Panc1 (cell line): ENCODE data around the gene NYAP1.
"Not testable (repeated sequence)": the region's sequence is repeated elsewhere in the genome, so short reads cannot be mapped to it uniquely, and the experiment has no call there.

Experiments
- REST ChIP-seq, 2 experiments: IDR thresholded peaks; 2 replicates each; pipeline ENCODE4 v1.6.1; 2011 to 2012; ENCODE audit warnings: low read depth in 2 of 2, control low read depth in 1 of 2, low read length in 1 of 2, mild to moderate bottlenecking in 1 of 2, moderate library complexity in 1 of 2; ENCODE audit not compliant: insufficient read depth in 1 of 2
- TCF7L2 ChIP-seq: IDR thresholded peaks from 2 replicates; pipeline ENCODE4 v1.6.1; 2011; ENCODE audit warnings: mild to moderate bottlenecking, low read depth, low read length, inconsistent platforms
- TF ChIP-seq, protein P1 (sequence below): fragments of 450-650 bp; IDR thresholded peaks from 2 replicates; pipeline ENCODE4 v1.5.1; 2017; ENCODE audit warnings: mild to moderate bottlenecking

DNA sequence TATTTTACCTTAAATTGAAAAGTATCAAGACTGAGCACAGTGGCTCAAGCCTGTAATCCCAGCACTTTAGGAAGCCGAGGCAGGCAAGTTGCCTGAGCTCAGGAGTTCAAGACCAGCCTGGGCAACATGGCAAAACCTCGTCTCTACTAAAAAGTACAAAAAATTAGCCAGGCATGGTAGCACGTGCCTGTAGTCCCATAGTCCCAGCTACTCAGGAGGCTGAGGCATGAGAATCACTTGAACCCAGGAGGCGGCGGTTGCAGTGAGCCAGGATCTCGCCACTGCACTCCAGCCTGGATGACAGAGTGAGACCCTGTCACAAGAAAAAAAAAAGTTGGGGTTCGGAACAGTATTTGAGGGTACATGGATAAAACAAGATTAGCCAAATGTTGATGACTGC lies 44.5 kb upstream of the NYAP1 start:
- not testable (repeated sequence) for TF ChIP-seq REST (IDR thresholded peaks at IDR 0.05; ENCODE audit: insufficient read depth in 1 of 2, low read depth in 2 of 2, low read length in 1 of 2); TCF7L2
- TF ChIP-seq, protein P1, sequence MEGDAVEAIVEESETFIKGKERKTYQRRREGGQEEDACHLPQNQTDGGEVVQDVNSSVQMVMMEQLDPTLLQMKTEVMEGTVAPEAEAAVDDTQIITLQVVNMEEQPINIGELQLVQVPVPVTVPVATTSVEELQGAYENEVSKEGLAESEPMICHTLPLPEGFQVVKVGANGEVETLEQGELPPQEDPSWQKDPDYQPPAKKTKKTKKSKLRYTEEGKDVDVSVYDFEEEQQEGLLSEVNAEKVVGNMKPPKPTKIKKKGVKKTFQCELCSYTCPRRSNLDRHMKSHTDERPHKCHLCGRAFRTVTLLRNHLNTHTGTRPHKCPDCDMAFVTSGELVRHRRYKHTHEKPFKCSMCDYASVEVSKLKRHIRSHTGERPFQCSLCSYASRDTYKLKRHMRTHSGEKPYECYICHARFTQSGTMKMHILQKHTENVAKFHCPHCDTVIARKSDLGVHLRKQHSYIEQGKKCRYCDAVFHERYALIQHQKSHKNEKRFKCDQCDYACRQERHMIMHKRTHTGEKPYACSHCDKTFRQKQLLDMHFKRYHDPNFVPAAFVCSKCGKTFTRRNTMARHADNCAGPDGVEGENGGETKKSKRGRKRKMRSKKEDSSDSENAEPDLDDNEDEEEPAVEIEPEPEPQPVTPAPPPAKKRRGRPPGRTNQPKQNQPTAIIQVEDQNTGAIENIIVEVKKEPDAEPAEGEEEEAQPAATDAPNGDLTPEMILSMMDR, result not testable (repeated sequence)
